Activated B cell treated with CpG ODN at 0.5 μM for 24 hours (primary cell): ENCODE measurements around the gene TOP3B. TPM values are rescaled to one million over a fixed set of nuclear protein-coding genes. Genes with fewer than 3 reads are reported as not detected.

Experiments used
- ATAC-seq: fragments of 200-7000 bp; cut with Tn5 transposase; one replicate; pipeline ENCODE4 v1.10.0; 2021; ENCODE audit warnings: low read depth, mild to moderate bottlenecking, moderate library complexity
- CTCF ChIA-PET: fragments of 350-600 bp; sonication (Branson Sonifier 250); formaldehyde crosslinking; loops from one replicate; lab custom pipeline; 2021; ENCODE audit warnings: antibody characterized with exemption; lab: Charles Lee
- POLR2A ChIA-PET: fragments of 350-600 bp; sonication (Branson Sonifier 250); formaldehyde crosslinking; loops from one replicate; lab custom pipeline; 2021; ENCODE audit warnings: antibody characterized with exemption; lab: Charles Lee
- DNase-seq: peaks from one replicate; pipeline ENCODE4 v3.0.0; 2022
- H3K27ac Mint-ChIP-seq: one replicate; pipeline ENCODE4 v1.8.0; 2020; ENCODE audit warnings: mixed read lengths
- H3K27me3 Mint-ChIP-seq: one replicate; pipeline ENCODE4 v1.8.0; 2021; ENCODE audit warnings: mixed read lengths
- H3K36me3 Mint-ChIP-seq: one replicate; pipeline ENCODE4 v1.8.0; 2021; ENCODE audit warnings: low read depth, mixed read lengths
- H3K4me1 Mint-ChIP-seq: one replicate; pipeline ENCODE4 v1.8.0; 2021; ENCODE audit warnings: mixed read lengths
- H3K4me3 Mint-ChIP-seq: one replicate; pipeline ENCODE4 v1.8.0; 2020; ENCODE audit warnings: mild to moderate bottlenecking, mixed read lengths
- H3K9me3 Mint-ChIP-seq: one replicate; pipeline ENCODE4 v1.8.0; 2020; ENCODE audit warnings: mixed read lengths
- CTCF ChIP-seq: fragments of 200-600 bp; IDR thresholded peaks from one replicate; pipeline ENCODE4 v1.8.0; 2022; ENCODE audit warnings: antibody characterized with exemption, mild to moderate bottlenecking
- intact Hi-C: fragments of 100-400 bp; cut with micrococcal nuclease; formaldehyde crosslinking; loops from one replicate; pipeline ENCODE4 v1.15.1; 2024
- total RNA-seq: library from RNA; stranded (reverse); gene quantifications from 2 replicates; pipeline ENCODE4 v1.2.3, GENCODE V29; 2022

The TOP3B gene
- total RNA-seq, 1 donor from 2014 or later, result 83.4 TPM

GRCh38 chr22:21963790-21964211 lies 18.8 kb downstream of the TOP3B start:
- ATAC-seq (no peak), DNase-seq (no peak)
- TF ChIP-seq CTCF, result no peak
- Mint-ChIP-seq H3K4me1 (no peaks in the 10 kb centered on the region), H3K27ac (no peak overlapping the region), H3K9me3 (no peaks in the 10 kb centered on the region), H3K36me3 (peaks cover 81% of the 10 kb centered on the region), H3K4me3 (no peak overlapping the region), H3K27me3 (no peaks in the 10 kb centered on the region)
- CTCF ChIA-PET, result no interaction called here
- POLR2A ChIA-PET, result interaction anchor here (0.9 kb wide), 1 partner anchor 9 kb away, joined by 3 read pairs; no protein-coding TSS in a partner anchor
- intact Hi-C loops, result no loop called here

GRCh38 chr22:21963286-21963685 lies 19.3 kb downstream of the TOP3B start:
- intact Hi-C loops, result no loop called here
- Mint-ChIP-seq H3K27ac (no peak overlapping the region), H3K4me3 (no peak overlapping the region), H3K9me3 (no peaks in the 10 kb centered on the region), H3K36me3 (peaks cover 81% of the 10 kb centered on the region), H3K4me1 (no peaks in the 10 kb centered on the region), H3K27me3 (no peaks in the 10 kb centered on the region)
- DNase-seq (no peak), ATAC-seq (no peak)
- TF ChIP-seq CTCF, result no peak
- ChIA-PET POLR2A (interaction anchor here (0.9 kb wide), 1 partner anchor 9 kb away, joined by 3 read pairs; no protein-coding TSS in a partner anchor), CTCF (interaction anchor here (0.9 kb wide), 1 partner anchor 9 kb away, joined by 4 read pairs; no protein-coding TSS in a partner anchor)

GRCh38 chr22:21962655-21962949 lies 20.0 kb downstream of the TOP3B start:
- Mint-ChIP-seq H3K27me3 (no peaks in the 10 kb centered on the region), H3K9me3 (no peaks in the 10 kb centered on the region), H3K36me3 (peaks cover 78% of the 10 kb centered on the region), H3K4me3 (no peak overlapping the region), H3K4me1 (no peaks in the 10 kb centered on the region), H3K27ac (no peak overlapping the region)
- DNase-seq (no peak), ATAC-seq (no peak)
- no peak for TF ChIP-seq CTCF
- intact Hi-C loops, result no loop called here
- ChIA-PET POLR2A (no interaction called here), CTCF (interaction anchor here (0.9 kb wide), 1 partner anchor 10 kb away, joined by 4 read pairs; no protein-coding TSS in a partner anchor)

- H3K27me3 Mint-ChIP-seq, result no peaks in the 10 kb centered on the region
- intact Hi-C loops, result no loop called here
- H3K4me3 Mint-ChIP-seq, result no peak overlapping the region
- H3K4me1 Mint-ChIP-seq, result no peaks in the 10 kb centered on the region
- DNase-seq (no peak), ATAC-seq (no peak)
- no peaks in the 10 kb centered on the region for H3K9me3 Mint-ChIP-seq
- POLR2A ChIA-PET, result no interaction called here
- CTCF ChIA-PET, result no interaction called here
- TF ChIP-seq CTCF, result no peak
- H3K36me3 Mint-ChIP-seq, result peaks cover 73% of the 10 kb centered on the region
- no peak overlapping the region for H3K27ac Mint-ChIP-seq
These were observed 20.5 kb downstream of the TOP3B start for GRCh38 chr22:21961886-21962654.

GRCh38 chr22:21961127-21961867 lies 21.3 kb downstream of the TOP3B start:
- POLR2A ChIA-PET, result no interaction called here
- intact Hi-C loops, result no loop called here
- Mint-ChIP-seq H3K27me3 (no peaks in the 10 kb centered on the region), H3K9me3 (no peaks in the 10 kb centered on the region), H3K27ac (no peak overlapping the region), H3K4me1 (no peaks in the 10 kb centered on the region), H3K4me3 (no peak overlapping the region), H3K36me3 (peaks cover 65% of the 10 kb centered on the region)
- no peak for TF ChIP-seq CTCF
- CTCF ChIA-PET, result no interaction called here
- ATAC-seq (no peak), DNase-seq (no peak)
